GM18511 (cell line): ENCODE data around the gene AP3M1.

ENCODE experiments used
- ATAC-seq: cut with Tn5 transposase; IDR thresholded peaks from one replicate; pipeline ENCODE4 v1.9.1; 2021; ENCODE audit warnings: mild to moderate bottlenecking, moderate library complexity; ENCODE audit not compliant: unreplicated experiment

Gene AP3M1

DNA sequence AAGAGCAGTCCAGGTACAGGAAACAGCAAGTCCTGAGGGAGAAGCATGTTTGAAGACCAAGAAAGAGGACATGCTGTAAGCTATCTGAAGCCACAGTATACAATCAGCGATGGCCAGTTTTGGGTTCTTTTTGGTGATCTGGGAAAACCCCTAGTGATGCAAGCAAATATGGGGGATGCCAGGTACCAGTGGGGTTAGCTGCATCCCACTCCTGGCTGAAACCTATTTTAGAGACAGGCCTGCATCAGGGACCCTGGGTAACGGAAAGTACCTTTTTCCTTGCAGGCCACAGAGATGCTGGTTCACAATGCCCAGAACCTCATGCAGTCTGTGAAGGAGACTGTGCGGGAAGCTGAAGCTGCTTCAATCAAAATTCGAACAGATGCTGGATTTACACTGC lies 32.9 kb downstream of the AP3M1 start:
- no peak for ATAC-seq

DNA sequence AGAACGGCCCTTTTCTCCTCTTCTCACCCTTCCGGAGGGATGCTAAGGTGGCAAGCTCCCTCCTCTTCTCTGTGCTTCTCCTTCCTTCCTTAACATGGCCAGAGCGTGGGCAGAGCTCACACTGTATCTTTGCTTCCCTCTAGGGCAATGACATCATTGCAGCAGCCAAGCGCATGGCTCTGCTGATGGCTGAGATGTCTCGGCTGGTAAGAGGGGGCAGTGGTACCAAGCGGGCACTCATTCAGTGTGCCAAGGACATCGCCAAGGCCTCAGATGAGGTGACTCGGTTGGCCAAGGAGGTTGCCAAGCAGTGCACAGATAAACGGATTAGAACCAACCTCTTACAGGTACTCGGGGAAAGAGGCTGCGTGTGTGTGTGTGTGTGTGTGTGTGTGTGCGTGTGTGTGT lies 36.6 kb downstream of the AP3M1 start:
- ATAC-seq: no peak

DNA sequence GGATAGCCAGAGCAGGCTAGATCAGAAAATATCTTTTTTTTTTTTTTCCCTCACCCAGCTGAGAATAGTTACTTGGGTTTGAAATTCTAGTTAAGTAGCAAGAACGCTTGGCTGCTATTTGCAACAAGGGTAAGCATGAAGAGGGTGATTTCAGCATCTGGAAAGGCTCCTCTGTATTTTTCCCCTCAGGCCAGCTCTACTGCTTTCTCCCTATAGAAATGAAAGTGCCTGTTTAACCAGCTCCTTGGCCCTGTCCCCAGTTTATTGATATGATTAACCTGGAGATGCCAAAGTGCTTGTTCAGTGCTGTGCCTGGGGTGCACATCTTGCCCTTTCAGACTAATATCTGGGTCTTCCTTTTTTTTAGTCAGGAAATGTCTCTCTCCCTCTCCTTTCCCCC lies 37.1 kb downstream of the AP3M1 start:
- no peak for ATAC-seq

DNA sequence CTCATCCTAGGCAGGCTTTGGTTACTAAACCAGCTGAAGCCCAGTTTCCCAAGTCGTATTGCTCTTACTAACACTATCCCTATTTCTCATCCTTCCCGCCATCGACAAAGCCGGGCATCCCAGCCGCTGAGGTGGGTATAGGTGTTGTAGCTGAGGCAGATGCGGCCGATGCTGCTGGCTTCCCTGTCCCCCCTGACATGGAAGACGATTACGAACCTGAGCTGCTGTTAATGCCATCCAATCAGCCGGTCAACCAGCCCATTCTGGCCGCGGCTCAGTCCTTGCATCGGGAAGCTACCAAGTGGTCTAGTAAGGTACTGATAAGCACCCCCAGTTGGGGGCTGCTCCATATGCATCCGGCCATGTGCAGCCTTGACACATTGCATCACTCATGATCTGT lies 38.8 kb downstream of the AP3M1 start:
- ATAC-seq: no peak

DNA sequence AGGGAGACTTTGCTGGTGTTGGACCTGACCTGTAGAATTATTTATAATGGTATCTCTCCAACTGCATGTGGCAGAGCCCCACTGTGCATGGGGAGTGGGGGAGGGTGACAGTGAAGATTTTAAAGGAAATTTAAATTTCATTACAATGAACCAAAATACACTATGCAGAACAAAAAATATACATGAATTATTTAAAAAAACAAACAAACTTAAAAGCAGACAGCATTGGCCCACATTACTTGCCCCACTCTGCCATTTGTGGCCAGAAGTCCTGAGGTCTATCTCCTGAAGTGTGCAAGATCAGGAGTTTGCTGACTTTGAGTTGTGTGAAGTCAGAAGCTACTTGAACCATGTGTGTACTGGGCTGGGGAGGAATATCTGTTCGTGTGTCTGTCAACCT lies 40.5 kb downstream of the AP3M1 start:
- ATAC-seq: no peak

DNA sequence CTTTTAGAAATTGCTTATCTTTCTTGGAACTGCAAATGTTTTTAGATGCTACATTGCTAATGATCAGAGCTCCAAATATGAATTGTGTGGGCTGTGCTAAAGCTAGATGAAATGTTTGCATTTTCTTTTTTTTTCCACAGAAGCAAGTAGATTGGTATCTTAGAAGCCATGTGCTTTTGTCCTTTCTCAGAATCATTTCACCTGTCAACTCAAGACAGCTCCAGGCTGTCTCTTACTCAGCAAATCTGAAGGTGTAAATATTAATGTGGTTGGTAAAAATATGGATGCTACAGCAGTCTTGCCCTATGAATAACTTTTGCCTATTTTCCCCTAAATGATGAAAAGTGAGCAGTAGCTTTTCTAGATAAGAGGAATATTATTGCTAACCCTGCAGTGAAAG lies 41.2 kb downstream of the AP3M1 start:
- ATAC-seq: no peak

DNA sequence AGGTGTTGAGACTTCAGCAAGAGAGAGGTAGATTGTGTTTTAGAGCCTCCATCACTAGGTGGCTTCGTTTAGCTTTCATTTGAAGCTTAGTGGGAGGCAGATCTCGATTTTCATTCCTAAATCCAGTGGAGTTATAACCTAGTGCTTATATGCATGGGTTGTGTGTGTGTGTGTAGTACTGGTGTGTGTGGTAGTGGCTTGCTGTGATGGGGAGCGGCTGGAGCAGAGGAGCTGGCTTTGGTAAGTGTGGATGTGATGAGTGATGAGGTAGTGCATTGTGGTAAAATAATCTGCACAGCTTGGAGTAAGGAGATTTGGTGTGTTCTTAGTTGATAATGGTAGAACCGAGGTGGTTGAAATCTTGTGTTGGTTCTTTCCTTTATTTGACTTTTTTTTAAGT lies 43.2 kb downstream of the AP3M1 start:
- ATAC-seq: no peak

DNA sequence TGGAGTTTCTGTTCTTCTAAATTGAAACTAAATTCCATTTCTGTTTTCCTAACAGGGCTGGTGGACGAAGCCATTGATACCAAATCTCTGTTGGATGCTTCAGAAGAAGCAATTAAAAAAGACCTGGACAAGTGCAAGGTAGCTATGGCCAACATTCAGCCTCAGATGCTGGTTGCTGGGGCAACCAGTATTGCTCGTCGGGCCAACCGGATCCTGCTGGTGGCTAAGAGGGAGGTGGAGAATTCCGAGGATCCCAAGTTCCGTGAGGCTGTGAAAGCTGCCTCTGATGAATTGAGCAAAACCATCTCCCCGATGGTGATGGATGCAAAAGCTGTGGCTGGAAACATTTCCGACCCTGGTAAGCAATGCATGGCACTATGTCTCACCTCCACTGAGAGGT lies 45.6 kb downstream of the AP3M1 start:
- ATAC-seq: no peak

DNA sequence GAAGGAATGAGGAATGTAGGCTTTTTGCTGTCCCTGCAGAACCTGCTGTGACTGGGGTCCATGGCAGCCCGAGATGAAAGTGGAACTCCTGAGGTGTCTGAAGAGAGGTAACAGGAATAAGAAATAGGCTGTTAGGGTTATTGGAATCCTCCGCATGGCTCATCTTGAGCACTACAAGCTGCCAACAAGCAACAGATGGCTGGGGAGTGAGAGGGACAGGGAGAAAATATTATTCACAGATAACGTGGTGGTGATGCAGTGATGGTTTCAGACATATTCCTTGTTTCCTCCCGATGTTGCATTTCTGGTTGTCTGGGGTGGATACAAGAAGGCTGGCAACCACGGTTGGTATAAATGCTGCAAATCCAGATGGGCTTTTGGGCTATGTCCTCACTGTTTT lies 46.1 kb downstream of the AP3M1 start:
- ATAC-seq: no peak

DNA sequence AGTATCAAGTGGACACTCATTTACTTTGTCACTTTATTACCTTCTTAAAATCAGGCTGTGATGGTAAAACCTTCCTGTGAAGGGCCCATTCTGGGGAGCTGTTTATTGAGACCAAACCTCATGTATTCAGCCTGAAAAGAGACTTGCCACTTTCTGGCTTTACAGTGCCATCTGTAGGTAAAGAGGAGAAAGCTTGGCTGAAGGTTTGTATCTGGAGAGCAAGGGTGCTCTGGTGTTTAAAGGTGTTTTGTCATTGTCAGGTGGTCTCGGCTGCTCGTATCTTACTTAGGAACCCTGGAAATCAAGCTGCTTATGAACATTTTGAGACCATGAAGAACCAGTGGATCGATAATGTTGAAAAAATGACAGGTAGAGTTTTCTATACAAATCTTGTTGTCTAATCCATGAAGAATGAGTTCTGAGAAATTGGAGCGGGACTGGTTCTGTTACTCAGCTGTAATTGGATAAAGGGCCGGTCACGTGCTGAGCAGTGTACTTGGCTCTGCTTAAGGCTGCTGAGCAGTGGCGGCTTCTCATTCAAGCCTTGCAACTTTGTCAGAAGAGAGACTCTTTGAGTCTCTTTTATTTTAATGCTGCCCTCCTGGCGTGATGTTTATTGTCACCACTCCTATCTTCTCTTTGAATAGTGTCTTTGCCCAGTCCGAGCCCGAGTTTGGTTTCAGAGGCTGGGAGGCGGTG lies 46.9 kb downstream of the AP3M1 start:
- no peak for ATAC-seq

DNA sequence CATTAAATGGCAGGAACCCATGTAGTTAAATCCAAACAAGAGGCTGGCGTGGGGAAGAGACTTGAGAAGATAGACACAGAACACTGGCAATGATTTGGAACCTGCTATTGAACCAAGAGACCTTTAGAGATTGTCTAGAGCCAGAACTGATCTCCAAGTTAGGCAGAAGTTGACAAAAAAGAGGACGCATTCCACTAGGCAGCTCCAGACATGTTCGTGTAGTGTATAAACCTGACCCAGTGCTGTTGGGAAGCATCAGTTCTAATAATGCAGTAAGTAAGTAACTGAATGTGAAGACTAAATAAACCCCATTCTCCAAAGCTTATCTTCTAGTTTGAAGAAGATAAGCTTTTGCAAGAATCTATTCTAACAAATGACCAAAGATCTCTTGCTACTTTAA lies 50.8 kb downstream of the AP3M1 start:
- no peak for ATAC-seq

DNA sequence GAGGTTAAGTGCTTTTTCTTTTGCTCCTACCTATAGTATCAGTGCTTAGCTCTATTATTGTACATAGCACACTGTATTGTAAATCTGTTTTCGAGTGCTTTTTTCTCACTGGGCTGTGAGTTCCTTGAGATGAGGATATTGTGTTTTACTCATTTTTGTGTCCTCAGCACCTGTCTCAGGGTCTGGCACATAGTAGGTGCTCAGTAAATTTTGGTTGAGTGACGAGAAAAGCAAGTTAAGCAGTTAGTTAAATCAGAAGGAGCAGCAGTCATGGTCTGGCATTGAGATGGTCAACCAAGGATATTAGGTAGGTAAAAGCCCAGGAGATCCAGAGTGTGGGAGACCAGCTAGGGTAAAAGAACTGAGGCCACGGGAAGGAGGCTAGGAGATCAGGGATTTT lies 51.2 kb downstream of the AP3M1 start:
- no peak for ATAC-seq

DNA sequence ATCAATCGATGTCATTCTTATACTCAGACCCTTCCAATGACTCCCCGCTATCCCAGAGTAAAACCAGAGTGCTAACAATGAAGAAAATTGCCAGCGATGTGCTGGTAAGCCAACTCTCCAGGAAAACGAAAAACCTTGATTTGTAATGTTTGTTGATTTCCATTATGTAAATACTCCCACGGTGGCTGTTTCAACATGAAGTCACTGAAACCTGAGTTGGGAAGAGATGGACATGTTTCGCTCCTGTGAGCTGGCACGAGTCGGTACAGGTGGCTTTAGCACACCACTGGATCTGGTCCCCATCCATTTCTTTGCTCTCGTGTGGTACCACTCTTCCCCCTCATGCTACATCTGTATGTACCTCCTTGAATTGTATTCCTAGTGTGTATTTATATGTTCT lies 52.9 kb downstream of the AP3M1 start:
- no peak for ATAC-seq

DNA sequence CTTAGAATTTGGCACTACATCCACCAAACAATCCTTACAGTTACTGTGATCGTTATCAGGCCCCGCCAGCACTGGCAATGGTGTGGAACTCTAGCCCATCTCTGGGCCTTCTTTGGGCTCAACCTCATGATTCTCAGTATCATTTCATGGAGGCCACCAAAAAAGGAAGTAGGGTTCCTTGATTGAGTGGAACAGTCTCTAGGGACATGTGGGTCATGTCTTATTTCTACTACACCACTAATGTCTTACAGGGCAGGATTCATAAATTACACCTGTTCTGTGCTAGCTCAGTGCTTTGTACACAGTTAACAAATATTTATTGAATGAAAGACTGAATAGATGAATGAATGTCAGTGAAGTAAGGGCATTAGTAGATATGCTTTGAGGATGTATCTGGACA lies 53.9 kb downstream of the AP3M1 start:
- peak; percentile 92 for ATAC-seq

DNA sequence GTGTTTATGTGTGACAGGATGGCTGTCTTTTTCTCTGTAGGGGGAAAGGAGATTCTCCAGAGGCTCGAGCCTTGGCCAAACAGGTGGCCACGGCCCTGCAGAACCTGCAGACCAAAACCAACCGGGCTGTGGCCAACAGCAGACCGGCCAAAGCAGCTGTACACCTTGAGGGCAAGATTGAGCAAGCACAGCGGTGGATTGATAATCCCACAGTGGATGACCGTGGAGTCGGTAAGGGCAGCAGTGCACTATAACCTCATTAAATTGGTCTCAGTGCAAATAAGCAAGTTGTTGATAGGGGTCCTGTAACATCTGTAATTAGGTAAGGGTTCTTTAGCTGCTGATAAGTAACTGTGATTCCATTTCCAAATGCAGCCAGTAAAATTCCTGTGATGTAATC lies 56.4 kb downstream of the AP3M1 start:
- ATAC-seq: no peak

DNA sequence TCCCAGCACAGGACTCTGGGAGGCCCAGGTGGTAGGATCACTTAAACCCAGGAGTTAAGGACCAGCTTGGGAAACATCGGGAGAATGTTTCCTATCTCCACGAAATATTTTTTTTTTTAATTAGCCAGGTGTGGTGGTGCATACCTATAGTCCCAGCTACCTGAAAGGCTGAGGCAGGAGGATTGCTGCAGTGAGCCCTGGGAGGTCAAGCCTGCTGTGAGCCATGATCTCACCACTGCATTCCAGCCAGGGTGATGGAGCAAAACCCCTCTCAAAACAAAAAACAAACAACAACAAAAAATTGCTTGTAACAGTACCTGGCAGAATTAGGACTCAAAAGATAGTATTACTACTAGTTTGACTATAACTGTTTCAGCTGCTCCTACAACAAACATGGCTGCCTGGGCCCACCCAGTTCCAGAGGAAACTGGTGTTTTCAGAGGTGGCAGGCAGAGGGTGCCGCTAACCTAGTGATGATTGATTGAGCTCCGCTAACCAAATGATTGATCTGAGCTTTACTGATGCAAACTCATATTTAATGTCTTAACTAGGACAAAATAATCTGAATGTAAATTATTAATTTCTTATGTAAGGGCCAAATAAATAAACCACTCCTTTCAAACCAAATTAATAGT lies 57.0 kb downstream of the AP3M1 start:
- ATAC-seq: no peak

DNA sequence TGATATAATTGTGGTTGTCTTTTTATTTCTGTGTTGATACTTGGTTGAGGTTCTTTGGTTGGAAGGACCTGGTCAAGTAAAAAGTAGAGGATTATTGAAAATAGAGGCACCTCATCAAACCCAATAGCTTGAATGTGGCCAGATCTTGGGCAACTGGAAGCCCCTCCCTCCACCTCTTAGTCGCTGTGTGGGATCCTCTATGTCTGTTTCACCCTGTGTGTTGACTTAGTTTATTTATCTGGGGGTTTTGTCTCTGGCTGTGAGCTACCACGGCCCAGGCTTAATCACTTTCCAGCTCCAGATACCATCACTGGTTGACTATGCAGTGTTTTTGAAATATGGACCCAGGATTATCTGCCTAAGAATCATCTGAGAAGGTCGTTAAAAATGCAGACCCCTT lies 58.3 kb downstream of the AP3M1 start:
- ATAC-seq: no peak

DNA sequence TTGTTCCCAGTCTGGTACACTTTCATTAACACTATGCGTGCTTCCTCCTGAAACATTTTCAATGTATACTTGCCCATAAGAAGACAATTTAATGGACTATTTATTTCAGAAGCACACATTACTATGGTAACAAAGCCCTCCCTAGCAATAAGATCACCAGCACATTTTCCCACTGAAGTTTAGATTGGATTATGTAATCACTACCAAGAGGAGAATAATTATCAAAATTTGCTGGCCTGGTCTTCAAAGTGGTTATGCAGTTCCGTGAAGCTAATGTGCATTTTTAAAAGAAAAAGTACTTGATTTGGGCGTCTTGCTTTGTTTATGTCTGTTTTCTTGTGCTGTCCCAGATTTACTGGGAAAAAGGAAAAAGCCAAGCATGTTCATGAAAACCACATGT lies 61.9 kb downstream of the AP3M1 start:
- ATAC-seq: no peak

DNA sequence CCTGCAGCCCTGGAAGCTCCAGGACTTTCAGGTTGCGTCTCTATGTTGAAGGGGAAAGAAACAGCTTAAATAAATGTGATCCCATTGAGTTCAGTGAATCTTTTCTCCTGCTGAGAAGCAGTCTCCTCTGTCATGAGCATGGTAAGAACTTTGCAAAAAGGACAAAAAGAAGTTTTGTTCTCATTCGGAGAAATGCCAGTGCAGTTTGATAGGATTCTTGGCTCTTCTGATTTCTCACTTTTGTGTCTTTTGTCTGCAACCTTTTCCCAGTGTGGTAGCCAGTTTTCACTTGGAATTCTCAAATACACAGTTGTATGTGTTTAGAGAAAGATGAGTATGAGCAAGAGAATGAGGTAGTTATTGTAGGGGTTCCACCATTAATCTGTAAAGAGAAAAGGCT lies 64.3 kb downstream of the AP3M1 start:
- no peak for ATAC-seq

DNA sequence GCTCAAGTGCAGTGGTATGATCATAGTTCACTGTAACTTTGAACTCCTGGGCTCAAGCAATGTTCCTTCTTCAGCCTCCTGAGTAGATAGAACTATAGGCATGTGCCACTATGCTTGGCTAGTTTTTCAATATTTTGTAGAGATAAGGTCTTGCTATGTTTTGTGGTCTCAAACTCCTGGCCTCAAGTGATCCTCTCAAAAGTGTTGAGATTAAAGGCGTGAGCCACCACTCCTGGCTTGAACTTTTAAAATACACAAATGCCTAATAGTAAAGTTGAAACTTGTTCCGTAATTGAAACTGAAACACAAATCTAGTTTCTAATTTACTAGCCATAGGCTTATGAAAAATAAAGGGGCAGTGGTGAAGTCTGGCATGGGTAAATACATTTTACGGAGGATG lies 65.7 kb downstream of the AP3M1 start:
- ATAC-seq: peak; percentile 79

DNA sequence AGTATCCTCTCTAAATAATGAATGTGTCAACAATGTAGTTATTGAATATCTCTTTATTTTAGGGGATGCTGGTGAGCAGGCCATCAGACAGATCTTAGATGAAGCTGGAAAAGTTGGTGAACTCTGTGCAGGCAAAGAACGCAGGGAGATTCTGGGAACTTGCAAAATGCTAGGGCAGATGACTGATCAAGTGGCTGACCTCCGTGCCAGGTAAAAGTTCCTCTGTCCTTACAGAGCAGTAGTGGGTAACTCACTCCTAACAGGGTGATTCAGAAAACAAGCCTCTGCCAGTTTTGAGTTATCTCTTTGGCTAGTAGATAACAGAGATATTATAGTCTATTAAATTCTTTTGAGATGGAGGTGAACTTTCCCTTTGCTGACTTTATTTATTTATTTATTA lies 67.3 kb downstream of the AP3M1 start:
- no peak for ATAC-seq

DNA sequence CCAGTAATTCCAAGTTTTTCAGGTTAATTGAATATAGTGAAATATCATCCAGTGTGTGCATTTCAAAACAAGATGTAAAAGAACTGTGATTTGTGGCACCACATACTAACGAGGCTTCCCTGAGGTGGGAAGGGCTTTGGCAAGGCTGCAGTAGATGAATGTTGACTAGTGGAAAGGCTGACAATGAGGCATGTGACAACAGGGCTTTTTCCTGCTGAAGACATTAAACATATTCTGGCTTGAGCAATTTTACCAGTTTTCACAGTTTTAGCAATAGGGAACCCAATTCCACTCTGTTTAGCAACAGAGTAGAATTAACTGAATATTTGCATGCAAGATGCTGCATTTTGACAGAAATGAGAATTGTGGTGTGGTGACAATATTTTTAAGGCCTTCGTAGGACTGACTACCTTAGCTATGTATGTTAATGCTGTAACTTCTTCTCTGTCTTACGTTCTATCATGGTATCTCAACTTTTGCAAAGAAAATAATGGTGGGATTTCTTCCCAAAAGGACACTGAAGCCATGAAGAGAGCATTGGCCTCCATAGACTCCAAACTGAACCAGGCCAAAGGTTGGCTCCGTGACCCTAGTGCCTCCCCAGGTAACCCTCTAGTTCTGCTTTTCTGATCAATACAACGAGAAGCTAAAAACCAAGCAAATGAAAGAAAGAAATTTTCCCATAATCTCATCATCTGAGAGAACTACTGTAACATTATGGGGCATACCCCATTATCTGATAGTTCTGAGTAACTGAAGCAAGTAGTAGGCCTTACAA lies 68.5 kb downstream of the AP3M1 start:
- ATAC-seq: no peak
